Esophagus muscularis mucosa (tissue), 4 donors: ENCODE data around the gene FBN1.

Experiments used
- EP300 ChIP-seq: sonication (generic); formaldehyde crosslinking; IDR thresholded peaks from one replicate; pipeline ENCODE4 v1.6.1; 2017; ENCODE audit warnings: antibody characterized with exemption
- POLR2A ChIP-seq: fragments of 450-650 bp; IDR thresholded peaks from one replicate; pipeline ENCODE4 v1.6.1; 2017; ENCODE audit warnings: antibody characterized with exemption, moderate library complexity, mild to moderate bottlenecking, low read depth
- POLR2AphosphoS5 ChIP-seq, 2 donors: sonication (generic); formaldehyde crosslinking; IDR thresholded peaks; one replicate each; pipeline ENCODE4 v1.6.1; 2017; ENCODE audit warnings: antibody characterized with exemption in 2 of 2
- TF ChIP-seq, protein P1 (sequence below), 3 experiments: fragments of 200-600 bp in 2 of 3; fragments of 450-650 bp in 1 of 3; sonication (generic) in 2 of 3; IDR thresholded peaks; one replicate each; pipeline ENCODE4 v1.5.1; 2017 to 2019; ENCODE audit warnings: antibody characterized with exemption in 3 of 3, mild to moderate bottlenecking in 2 of 3, moderate library complexity in 1 of 3

- TF ChIP-seq, protein P1, sequence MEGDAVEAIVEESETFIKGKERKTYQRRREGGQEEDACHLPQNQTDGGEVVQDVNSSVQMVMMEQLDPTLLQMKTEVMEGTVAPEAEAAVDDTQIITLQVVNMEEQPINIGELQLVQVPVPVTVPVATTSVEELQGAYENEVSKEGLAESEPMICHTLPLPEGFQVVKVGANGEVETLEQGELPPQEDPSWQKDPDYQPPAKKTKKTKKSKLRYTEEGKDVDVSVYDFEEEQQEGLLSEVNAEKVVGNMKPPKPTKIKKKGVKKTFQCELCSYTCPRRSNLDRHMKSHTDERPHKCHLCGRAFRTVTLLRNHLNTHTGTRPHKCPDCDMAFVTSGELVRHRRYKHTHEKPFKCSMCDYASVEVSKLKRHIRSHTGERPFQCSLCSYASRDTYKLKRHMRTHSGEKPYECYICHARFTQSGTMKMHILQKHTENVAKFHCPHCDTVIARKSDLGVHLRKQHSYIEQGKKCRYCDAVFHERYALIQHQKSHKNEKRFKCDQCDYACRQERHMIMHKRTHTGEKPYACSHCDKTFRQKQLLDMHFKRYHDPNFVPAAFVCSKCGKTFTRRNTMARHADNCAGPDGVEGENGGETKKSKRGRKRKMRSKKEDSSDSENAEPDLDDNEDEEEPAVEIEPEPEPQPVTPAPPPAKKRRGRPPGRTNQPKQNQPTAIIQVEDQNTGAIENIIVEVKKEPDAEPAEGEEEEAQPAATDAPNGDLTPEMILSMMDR (IDR thresholded peaks at IDR 0.05) = no peak
- TF ChIP-seq EP300 (no peak), POLR2AphosphoS5 (IDR thresholded peaks at IDR 0.05) (no peak), POLR2A (no peak)
Measured at GRCh38 chr15:48595981-48596380, 49.5 kb downstream of the FBN1 start.
